ENCODE results near the gene ENTREP3. TPM values are rescaled to one million over a fixed set of nuclear protein-coding genes. Genes with fewer than 3 reads are reported as not detected.
A peak's percentile ranks its signal among the peaks of the same experiment; 100 is the strongest.
"Not testable (repeated sequence)": the region's sequence is repeated elsewhere in the genome, so short reads cannot be mapped to it uniquely, and the experiment has no call there.

The ENTREP3 gene
- total and polyA plus RNA-seq, 8 donors, result 6.7 to 14.4 (median 8.7) TPM

GRCh38 chr1:155294520-155295182, 39.4 kb upstream of the ENTREP3 start:
- no peaks in the 10 kb centered on the region for H3K9me3 ChIP-seq
- intact Hi-C loops (cut with DNase I), result no loop called here
- H3K27me3 ChIP-seq, result no peaks in the 10 kb centered on the region
- 36 to 38% methylated on average over 46 of the region's 46 CpGs for WGBS, 2 donors
- FAIRE-seq (no peak), DNase-seq (no peak), ATAC-seq (peak in 1 of 4 donors; percentile 16)
- no peaks in the 10 kb centered on the region for H3K4me1 ChIP-seq
- no peak overlapping the region for H3K4me3 ChIP-seq
- no peaks in the 10 kb centered on the region for H3K36me3 ChIP-seq
- TF ChIP-seq CTCF (IDR thresholded peaks at IDR 0.05), result no peak
- H3K27ac ChIP-seq, result no peak overlapping the region

GRCh38 chr1:155293086-155293749, 37.9 kb upstream of the ENTREP3 start:
- WGBS, 2 donors, result 77 to 87% methylated on average over 16 to 17 of the region's 17 CpGs
- ATAC-seq, result no peak
- no peak for FAIRE-seq
- Histone ChIP-seq H3K4me3 (no peak overlapping the region), H3K4me1 (no peaks in the 10 kb centered on the region), H3K27me3 (no peaks in the 10 kb centered on the region), H3K36me3 (no peaks in the 10 kb centered on the region), H3K27ac (no peak overlapping the region), H3K9me3 (no peaks in the 10 kb centered on the region)
- no peak for TF ChIP-seq CTCF (IDR thresholded peaks at IDR 0.05)
- no peak for DNase-seq
- intact Hi-C loops (cut with DNase I), result no loop called here

- FAIRE-seq; intact Hi-C loops (cut with DNase I); H3K4me3 ChIP-seq; H3K9me3 ChIP-seq; H3K27ac ChIP-seq; DNase-seq; H3K36me3 ChIP-seq; H3K27me3 ChIP-seq; ATAC-seq; H3K4me1 ChIP-seq: not testable (repeated sequence)
- WGBS, 2 donors, result 70 to 75% methylated on average over 10 of the region's 10 CpGs
These were observed 35.7 kb upstream of the ENTREP3 start for GRCh38 chr1:155291006-155291405.

- Histone ChIP-seq H3K27ac (no peak overlapping the region), H3K4me3 (no peak overlapping the region), H3K36me3 (no peaks in the 10 kb centered on the region), H3K9me3 (no peaks in the 10 kb centered on the region), H3K4me1 (no peaks in the 10 kb centered on the region), H3K27me3 (no peaks in the 10 kb centered on the region)
- intact Hi-C loops (cut with DNase I), result no loop called here
- FAIRE-seq, result no peak
- no peak for DNase-seq
- no peak for TF ChIP-seq CTCF (IDR thresholded peaks at IDR 0.05)
- ATAC-seq, result no peak
- 90% methylated on average over 21 of the region's 21 CpGs for WGBS, 2 donors
These were observed 32.8 kb upstream of the ENTREP3 start for GRCh38 chr1:155287987-155288543.

- 90 to 94% methylated on average over 2 of the region's 2 CpGs for WGBS, 2 donors
- FAIRE-seq, result no peak
- no peaks in the 10 kb centered on the region for H3K36me3 ChIP-seq
These were observed 31.3 kb upstream of the ENTREP3 start for GRCh38 chr1:155286544-155286943.

More at GRCh38 chr1:155286544-155286943, 31.3 kb upstream of the ENTREP3 start:
- DNase-seq, result no peak
- Histone ChIP-seq H3K9me3 (no peaks in the 10 kb centered on the region), H3K4me1 (no peaks in the 10 kb centered on the region), H3K27ac (no peak overlapping the region), H3K27me3 (no peaks in the 10 kb centered on the region), H3K4me3 (no peak overlapping the region)
- no peak for TF ChIP-seq CTCF (IDR thresholded peaks at IDR 0.05)
- ATAC-seq, result no peak
- intact Hi-C loops (cut with DNase I), result no loop called here

Data from pancreas (tissue), 10 donors.